ENCODE data around the gene NOVA1.

- TF ChIP-seq, protein P1, sequence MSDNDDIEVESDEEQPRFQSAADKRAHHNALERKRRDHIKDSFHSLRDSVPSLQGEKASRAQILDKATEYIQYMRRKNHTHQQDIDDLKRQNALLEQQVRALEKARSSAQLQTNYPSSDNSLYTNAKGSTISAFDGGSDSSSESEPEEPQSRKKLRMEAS (IDR thresholded peaks at IDR 0.05), result no peak
- no peak for TF ChIP-seq CTCF (IDR thresholded peaks at IDR 0.05)
- no peak for TF ChIP-seq MYC (IDR thresholded peaks at IDR 0.05; ENCODE audit: borderline replicate concordance, low read length)
- TF ChIP-seq REST (IDR thresholded peaks at IDR 0.05), result no peak
- TF ChIP-seq NFE2L2 (conservative IDR thresholded peaks at IDR 0.05; ENCODE audit: low read length), result no peak
- TF ChIP-seq JUN (IDR thresholded peaks at IDR 0.05), result no peak
- TF ChIP-seq BCL3 (IDR thresholded peaks at IDR 0.05), result no peak
- TF ChIP-seq CHD2 (IDR thresholded peaks at IDR 0.05; ENCODE audit: low read length, partially characterized antibody), result no peak
These were observed 70.7 kb downstream of the NOVA1 start for GRCh38 chr14:26527095-26527494.
